PC-9 (cell line): ENCODE results near the gene GPRC6A.

Experiments
- EZH2 ChIP-seq: fragments of 200-600 bp; sonication (generic); IDR thresholded peaks from 2 replicates; pipeline ENCODE4 v1.8.0; 2017; ENCODE audit warnings: antibody characterized with exemption, low read depth
- TF ChIP-seq, protein P1 (sequence below): fragments of 200-600 bp; sonication (generic); conservative IDR thresholded peaks from 2 replicates; pipeline ENCODE4 v1.6.1; 2017; ENCODE audit warnings: mixed run types, antibody characterized with exemption, mild to moderate bottlenecking, moderate library complexity

DNA sequence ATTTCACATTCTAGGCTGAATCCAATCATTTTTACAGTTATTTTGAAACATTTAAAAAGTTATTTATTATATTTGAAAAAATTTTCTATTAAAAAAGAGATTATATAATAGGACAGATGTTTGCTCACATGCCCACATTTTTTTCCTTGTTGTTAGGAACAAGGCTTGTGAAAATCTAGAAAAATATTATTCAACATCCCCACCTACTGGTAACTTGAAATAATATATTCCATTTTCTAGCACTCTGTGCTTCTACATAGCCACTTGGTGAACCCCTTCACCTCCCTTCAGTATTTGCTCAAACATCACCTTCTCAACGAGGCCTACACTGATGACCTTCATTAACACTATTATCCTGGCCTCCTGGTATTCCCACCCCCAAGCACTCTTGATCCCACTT lies 18.3 kb upstream of the GPRC6A start:
- TF ChIP-seq, protein P1, sequence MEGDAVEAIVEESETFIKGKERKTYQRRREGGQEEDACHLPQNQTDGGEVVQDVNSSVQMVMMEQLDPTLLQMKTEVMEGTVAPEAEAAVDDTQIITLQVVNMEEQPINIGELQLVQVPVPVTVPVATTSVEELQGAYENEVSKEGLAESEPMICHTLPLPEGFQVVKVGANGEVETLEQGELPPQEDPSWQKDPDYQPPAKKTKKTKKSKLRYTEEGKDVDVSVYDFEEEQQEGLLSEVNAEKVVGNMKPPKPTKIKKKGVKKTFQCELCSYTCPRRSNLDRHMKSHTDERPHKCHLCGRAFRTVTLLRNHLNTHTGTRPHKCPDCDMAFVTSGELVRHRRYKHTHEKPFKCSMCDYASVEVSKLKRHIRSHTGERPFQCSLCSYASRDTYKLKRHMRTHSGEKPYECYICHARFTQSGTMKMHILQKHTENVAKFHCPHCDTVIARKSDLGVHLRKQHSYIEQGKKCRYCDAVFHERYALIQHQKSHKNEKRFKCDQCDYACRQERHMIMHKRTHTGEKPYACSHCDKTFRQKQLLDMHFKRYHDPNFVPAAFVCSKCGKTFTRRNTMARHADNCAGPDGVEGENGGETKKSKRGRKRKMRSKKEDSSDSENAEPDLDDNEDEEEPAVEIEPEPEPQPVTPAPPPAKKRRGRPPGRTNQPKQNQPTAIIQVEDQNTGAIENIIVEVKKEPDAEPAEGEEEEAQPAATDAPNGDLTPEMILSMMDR = peak; percentile 60
- no peak for TF ChIP-seq EZH2
